Stimulated activated naive CD4-positive, alpha-beta T cell (primary cell): ENCODE data around the gene SLC16A3.

ENCODE experiments used
- DNase-seq, 6 experiments: peaks; one replicate each; lab custom pipeline; 2025; lab: John Stamatoyannopoulos, UW

The SLC16A3 gene

DNA sequence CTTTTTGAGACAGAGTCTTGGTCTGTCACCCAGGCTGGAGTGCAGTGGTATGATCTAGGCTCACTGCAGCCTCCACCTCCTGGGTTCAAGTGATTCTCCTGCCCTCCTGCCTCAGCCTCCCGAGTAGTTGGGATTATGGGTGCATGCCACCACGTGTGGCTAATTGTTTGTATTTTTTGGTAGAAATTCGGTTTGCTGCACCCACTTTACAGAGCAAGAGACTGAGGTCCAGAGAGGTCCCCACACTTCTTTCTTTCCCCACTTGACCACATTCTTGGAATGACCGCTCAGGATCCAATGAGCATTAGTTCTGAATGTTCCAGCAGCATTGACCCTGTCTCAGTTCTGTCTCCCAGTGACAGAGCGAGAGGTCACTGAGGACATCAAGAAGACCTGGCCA is 5.3 kb upstream of the SLC16A3 start:
- DNase-seq: no peak

DNA sequence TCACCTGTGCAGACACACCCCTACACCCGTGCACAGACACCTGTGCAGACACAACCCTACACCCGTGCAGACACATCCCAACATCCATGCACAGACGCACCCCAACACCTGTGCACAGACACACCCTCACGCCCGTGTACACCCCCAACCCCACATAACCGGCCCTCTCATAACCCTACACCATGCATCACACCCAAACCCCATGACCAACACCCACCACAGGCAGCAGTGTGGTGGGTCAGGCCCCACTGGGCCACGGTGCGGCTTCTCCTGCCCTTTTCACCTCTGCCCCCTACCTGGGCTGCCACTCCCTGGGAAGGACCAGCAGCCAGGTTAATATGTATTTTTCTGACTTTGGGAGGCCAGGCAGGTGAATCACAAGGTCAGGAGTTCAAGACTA is 4.2 kb upstream of the SLC16A3 start:
- DNase-seq: no peak

DNA sequence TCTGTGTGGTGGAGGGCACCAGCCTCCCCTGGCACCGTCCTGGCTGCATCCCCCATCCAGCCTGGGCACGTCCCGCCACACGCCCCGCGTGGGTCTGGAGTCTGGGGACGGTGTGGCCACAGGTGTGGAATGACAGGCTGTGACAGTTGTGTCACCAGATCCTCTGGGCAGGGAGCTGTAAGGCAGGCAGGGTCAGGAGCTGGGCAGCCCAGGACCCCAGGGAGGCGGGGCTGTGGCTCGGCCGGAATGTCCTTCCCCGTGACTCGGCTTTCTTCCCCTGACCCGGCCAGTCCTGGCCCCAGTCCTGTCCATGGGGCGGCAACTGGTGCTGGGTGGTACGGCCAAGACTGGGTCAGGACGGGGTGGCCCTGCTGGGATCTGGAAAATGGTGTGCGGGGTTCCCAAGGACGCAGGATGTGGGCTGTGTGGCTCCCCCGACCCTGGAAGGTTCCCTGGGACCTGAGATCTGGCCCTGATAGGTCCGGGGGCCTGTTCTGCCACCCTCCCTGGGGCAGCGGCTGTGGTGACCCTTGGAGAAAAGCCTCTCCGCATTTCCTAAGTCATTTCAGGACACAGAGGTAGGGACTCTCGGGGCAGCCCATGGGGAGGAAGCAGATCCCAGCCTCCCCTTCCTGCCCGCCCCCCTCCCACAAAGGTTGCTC is 3.3 kb upstream of the SLC16A3 start:
- no peak for DNase-seq

DNA sequence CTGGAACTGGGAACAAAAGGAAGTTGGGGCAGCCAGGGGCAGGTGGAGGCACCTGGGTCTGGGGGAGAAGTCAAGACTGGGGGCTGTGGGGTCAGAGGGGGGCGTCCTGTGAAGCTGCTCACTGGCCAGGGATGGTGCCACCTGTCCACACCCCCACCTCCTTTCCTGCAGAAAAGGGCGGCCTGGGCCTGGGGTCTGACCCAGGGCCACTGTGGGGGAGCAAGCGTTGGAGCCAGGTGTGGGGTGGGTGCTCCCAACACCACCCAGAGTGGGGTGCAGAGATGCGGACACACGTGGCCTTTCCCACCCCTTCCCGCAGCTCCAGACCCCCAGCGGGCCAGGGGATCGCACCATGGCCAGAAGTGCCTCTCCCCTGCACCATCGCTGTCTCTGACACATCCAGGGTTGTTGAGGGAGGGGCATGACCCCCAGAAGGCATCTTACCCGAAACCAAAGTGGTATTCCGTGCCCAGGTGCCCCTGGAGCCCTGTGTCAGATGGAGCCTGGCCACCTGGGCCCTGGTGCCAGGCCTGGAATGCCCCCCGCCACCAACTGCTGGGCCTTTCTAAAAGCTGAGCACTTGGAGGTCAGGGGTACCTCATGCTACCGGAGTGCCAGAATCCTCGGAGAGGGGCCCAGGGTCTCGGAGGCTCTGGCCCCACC is 2.6 kb upstream of the SLC16A3 start:
- DNase-seq: no peak

DNA sequence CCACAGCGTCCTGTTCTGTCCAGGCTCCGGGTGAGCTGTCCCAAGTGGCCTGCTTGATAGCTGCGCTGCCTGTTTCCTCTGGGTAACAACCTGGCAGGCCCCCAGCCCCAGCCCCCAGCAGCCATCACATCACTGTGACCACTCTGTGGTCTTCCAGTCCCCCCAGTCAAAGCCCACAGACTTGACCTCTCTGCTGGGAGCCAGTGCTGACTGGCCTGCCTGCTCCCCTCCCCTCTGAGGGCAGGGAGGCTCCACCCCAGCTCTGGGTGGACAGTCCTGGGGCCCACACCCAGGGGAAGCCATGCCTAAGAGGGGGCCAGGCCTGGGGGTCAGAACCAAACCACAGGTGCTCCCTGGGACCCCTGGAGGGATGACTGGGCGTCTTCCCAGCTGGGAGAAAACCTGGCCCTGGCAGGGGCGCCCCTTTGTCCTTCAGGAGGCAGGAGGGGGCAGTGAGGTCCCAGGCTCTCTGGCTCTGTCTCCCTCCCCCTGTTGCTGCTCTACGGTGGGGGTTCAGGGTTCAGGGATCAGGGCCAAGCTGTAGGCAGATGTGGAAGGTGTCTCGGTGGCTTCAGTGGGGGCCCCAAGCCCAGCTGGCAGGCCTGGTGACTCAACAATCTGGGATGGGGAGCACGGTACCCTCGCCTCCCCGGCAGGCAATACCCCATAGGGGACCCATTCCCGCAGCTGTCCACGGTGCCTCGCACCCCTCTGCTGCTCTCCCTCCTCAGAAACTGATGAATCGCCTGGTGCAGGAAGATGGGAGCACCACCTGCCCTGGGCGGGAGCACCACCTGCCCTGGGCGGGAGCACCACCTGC is 1.8 kb upstream of the SLC16A3 start:
- no peak for DNase-seq

DNA sequence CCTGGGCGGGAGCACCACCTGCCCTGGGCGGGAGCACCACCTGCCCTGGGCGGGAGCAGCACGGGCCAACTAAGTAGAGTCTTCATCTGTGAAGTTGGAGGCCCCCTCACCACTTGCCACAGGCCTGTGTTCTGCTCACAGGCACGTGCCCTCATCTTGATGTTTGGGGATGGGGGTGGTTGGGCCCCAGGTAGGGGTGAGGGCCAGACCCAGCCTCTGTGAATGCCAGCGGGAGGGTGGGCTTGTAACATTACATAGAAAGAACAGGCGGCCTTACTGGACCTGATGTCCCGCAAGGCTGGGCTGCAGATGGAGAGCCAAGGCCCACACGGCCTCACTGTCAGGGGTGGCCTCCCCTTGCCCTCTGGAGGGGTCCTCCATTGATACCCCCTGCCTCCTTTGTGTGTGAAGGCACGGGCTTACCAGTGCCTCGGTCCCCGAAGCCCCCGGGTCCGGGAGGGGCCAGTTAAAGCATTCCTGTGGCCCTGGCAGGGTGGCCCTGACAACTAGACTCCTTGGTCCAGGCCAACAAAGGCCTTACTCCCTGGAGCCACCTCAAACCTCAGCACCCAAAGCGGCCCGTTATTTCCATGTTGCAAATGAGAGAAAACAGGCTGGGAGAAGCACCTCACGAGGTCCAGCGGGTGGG is 1.1 kb upstream of the SLC16A3 start:
- peak in 1 of 6 experiments; percentile 50 for DNase-seq

DNA sequence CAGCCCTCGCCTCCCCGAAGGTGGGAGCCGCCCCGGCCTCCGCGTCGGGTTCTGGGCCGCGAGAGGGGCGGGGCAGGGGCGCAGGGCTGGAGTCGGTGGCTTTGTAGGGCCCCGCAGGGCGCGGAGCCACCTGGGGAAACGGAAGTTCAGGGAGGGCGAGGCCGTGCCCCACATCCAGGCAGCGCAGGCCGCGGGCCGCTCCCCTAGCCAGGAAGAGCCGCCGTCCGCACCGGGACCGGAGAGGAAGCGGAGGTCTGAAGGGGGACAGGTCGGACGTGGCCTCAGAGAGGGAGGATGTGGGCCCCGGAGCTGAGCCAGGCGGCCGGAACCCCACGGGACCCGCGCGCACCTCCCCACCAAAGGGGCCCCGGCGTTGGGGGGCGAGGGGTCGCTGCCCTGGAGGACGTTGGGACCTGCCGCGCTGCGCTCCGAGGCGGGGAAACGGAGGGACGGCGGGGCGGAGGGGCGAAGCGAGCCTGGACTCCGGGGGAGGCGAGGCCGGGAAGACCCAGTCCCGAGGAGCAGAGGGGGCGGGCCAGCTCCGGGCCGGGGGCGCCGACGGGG is 482 bp upstream of the SLC16A3 start:
- DNase-seq: peak; percentile 21 to 56 (median 50)

DNA sequence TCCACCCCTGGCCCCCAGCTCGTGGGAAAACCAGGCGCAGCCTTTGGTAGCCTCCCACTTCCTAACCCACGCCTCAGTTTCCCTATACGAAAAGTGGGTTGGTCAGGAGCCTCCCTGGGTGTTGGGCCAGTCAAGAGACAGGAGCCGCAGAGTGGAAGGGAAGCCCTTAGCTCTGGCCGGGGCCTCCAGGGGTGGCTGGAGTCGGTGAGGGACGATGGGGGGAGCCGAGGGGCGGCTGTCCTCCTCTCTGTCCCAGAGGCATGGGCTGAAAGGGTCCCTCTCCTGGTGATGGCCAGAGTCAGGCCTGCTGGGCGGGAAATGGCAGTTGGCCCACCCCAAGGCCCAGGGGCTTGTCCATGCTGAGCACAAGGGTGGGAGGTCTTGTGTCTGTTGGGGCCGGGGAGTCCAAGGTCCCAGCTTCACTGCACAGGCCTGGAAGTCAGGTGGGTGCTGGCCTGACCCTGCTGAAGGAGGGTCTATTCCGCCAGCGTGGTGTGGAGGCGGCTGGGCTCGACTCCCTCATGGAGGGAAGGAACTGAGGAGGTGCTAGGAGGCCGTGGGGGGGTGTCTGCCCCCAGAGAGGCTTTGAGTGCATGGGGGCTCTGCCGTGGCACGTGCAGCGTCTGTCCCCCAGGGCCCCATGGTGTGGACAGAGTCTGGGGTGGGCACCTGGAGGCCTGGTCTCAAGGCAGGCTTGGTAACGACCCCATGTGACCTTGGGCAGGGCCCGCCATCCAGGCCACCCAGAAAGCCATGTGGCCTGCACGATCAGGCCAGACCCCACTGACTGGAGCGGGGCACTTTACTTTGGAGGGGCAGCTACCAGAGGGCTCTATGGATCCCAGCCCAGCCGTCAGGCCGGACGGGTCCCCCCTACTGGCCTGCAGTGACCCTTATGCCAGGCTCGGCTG is 1.1 kb downstream of the SLC16A3 start:
- DNase-seq: peak in 1 of 6 experiments; percentile 39

DNA sequence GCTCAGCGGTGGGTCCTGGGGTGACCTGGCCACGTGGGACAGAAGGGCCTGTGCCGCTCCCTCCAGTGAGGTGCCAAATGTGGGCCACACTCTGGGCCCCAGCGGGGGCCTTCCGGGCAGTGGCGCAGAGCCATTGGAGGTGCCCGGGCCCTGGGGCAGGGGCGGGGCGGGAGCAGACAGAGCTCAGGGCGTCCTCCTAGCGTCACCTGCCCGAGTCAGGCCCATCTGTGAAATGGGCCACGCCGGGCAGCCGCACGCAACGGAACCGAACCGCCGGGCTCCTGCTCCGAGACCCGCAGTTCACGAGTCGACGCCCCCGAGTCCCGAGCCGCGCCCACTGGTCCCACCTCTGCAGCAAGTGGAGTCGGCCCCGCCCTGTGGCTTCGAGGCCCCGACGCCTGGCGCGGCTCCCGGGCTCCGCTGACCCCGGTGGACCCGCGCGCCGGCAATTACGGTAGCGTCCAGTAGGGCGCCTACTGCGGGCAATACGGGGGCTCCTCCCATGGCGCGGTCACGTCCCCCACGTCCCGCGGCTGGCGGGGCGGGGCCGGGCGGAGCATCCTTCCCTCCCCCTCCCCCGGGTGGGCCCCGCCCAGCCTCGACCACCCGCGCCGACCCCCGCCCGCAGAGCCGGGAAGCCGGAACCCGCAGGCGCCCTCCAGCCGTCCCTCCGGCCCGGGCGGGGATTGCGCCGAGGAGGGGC is 1.9 kb downstream of the SLC16A3 start:
- peak in 4 of 6 experiments; percentile 34 to 58 (median 38) for DNase-seq

DNA sequence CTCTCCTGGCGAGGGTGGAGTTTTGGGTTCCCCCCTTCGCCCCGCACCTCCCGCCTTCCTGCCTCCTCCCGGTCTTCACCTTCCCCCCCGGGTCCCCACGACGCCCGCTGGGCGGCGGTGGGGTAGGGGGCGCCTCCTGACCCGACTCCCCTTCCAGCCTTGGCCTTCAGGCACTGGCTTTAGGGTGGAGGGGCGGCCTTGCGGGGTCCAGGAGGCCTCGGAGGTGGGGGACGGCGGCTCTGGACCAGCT is 2.4 kb downstream of the SLC16A3 start:
- DNase-seq: peak in 1 of 6 experiments; percentile 39

DNA sequence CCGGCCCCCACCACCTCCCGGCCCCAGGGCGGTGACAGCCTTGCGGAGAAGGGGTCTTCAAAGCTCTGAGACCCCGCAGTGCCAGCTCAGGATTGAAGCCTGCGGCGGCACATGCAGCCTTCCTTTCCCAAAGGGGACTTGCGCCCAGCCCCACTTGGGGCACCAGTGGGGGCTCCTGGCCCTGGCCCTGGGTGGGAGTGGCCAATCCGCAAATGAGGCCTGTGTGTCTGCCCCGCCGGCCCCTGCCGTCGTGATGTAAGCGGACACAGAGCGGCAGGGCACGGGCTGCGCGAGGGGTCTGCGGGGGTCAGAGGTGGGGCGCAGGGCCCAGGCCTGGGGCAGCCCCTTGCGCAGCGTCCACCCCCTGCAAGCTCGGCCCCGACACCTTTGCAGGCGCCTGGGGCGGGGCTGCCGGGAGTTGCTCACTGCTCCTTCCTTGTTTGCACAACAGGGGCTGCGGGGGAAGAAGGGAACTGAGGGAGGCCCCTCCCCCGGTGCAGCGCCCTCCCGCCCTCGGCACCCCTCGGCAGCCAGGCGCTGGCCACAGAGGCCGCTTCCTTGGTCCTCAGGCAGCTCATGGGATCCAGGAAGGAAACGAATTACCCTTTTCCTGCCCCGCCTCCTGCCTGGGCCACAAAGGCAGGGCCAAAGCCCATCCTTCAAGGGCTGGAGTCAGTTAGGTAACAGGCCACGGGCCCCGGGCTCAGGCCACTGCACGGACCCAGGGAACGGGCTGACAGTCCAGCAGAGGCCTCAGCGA is 2.9 kb downstream of the SLC16A3 start:
- DNase-seq: peak in 1 of 6 experiments; percentile 11

DNA sequence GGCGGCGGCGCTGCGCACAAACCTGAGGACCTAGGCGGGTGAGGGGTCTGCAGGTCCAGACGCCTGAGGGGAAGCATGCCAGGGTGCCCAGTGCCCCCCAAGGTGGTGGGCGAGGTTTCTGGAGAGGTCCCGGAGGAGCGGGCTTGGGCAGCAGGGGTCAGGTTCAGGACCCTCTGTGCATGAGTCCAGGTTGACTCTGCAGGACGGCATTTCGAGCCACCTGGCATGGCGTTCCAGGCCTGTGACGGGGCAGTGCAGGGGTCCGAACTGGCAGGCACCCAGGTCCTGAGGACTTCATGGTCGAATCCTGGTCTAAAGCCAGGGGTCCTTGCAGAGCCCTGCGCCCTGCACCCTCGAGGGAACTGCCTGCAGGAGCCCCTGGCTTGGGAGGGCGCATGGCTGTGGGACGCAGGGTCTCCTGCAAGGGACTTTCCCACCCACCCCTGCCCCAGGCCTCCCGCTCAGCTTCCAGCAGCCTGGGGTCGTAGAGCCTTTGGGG is 3.5 kb downstream of the SLC16A3 start:
- no peak for DNase-seq

DNA sequence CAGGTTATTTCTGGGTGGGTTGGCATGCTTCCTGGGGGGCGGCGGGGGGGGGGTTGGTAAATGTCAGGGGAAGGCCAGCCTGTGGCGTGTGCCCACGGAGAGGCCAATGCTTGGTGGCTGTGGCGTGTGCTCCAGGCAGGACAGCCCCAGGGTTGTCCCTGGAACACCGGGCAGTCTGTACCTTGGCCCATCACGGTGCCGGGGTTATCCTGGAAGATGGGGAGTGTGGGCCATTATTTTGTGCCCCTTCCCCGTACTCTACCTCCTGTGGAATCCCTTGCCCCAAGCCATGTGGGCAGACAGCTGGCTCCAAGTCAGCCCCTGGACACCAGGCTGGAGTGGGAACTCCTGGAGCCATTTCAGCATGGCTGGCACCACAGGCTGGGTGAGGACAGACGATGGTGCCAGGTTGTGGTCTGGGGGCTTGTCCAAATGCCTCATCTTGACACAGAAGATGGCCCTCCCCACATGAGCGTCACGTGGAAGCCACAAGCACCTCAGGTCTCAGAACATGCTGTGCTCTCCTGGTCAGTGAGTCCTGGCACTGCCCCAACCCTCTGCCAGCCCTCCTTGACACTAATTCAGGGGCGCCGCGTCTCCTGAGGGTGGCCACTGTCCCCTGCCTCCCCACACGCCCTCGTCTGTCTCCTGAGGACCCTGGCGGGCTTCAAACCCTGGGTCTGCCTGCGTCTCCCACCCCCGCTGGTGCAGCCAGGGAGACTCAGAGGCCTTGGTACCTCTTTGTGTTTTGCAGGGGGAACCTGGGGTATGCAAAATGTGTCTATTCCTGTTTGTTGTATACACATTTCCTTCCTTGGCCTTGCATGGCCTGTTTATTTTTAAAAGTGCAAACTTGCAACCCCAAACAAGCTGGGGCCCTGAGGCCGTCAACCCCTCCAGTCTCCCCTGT is 4.3 kb downstream of the SLC16A3 start:
- no peak for DNase-seq

DNA sequence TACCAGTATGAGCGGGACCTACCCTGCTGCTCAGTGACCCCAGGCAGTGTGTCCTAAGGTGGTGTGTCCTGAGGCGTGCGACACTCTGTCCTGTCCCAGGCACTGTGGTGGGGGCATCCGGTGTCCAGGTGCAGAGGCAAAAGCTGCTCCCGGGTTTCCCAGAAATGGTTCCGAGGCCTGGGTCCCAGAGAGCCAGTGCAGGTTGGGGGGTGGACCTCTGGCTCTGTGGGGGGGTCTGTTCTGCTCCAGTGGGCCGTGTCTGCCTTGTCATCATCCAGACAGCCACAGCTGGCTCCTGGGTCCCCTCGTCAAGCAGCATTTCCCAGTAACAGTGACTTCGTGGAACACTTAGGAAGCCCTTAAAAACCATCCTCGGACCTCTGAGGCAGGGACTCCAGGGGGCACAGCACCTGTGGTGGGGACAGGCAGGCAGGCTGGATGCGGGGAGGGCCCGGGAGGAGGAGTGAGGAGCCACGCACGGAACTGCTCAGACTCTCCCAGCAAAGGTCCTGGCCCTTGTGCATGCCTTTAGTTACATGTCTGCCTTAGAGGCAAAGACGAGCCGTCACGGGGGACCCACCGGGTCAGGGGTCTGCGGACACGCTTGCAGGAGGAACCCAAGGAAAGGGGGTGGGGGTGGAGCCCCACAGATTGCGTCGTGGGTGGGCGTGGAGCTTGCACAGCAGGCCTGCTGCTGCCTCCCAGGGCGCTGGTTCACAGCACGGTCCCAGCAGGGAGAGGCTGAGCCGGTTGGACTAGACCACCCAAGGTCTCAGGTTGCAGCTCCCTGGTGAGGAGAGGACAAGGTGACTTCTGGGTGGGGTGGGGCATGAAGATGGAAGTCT is 5.6 kb downstream of the SLC16A3 start:
- DNase-seq: peak in 1 of 6 experiments; percentile 15

DNA sequence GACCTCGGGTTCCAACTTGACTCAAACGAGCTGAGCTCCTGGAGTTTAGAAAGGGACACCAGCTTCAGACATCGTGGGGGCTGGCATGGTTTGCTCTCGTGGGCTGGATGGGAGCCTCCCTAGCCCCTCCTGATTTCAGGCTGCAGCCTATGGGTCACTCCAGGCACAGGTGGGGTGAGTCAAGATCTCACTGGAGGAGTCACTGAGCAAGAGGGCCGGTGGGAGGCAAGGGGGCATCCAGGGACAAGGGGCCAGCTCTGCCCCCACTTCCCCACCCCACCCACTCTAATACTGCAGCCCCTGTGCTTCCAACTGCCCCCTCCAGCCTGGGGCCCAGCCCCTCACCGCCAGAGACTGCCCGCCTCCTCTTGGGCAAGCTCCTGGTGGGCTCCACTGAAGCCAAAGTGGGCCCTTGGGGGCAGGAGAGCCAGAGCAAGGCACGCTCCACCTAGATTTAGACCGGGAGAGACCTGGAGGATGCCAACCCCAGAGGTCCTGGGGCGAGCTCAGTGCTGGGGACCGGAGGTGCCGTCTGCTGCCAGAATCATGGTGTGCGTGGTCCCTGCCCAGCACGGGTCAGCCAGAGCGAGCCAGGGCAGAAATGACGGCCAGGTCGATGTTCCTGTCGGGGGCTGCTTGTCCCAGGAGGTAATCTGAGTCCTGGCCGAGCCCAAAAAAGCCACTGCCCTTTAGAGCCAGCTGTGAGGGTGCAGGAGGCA is 6.4 kb downstream of the SLC16A3 start:
- no peak for DNase-seq

DNA sequence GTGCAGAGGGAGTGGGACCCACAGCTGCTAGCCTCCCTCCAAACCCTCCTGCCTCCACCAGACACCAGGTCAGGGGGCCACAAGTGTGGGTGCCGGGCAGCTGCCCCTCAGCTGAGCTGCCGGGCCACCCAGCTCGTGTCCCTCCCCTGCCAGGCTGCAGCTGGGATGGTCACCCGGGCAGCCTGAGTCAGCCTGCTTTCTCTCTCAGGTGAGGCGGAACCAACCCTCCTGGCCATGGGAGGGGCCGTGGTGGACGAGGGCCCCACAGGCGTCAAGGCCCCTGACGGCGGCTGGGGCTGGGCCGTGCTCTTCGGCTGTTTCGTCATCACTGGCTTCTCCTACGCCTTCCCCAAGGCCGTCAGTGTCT is 6.9 kb downstream of the SLC16A3 start:
- no peak for DNase-seq
